Suppressor macrophage treated with lipopolysaccharide for 1 hour (primary cell): ENCODE measurements around the gene APOA1.

Source experiments
- DNase-seq, 3 donors: peaks; one replicate each; pipeline ENCODE4 v3.0.0-alpha.2; 2020 to 2022

APOA1 gene

GRCh38 chr11:116837231-116838091 lies at the start of gene APOA1:
Gene APOA1, minus strand, starts transcription at chr11:116837622. Its CDS starts 235 bp downstream, at chr11:116837387.
- DNase-seq, result no peak

DNA sequence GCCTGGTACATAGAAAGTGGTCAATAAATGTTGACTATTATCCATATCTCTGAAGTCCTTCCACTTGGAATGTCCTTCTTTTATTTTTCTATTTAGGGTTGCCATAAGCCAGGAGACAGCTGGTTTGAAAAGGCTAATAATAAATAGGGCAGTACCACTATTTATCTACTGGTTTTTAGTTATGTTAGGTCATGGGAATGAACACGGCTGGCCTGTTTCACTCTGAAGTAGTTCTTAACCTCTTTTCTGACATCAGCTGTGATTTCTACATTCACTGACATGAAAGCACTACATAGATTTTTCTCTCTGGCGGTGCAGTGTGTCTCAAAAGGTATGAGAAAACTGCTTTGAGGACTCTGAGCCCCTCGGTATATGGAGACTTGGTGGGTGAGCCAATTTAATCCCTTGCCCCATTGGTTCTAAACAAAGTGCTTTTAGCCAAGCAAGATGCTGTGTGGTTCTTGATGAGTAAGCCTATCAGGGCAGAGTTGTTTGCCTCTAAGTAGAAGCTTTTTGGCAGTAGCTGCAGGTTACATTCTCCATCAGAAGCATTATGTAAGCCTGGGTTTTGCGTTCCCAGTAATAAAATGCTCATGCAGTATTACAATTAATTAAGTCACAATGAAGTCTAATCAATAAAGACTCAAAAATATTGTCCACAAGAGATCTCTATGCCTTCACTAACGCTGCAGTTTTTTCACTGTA lies 48.7 kb upstream of the APOA1 start:
- no peak for DNase-seq

GRCh38 chr11:116882386-116882785 lies 45.0 kb upstream of the APOA1 start:
- DNase-seq, result no peak

GRCh38 chr11:116881143-116881542 lies 43.7 kb upstream of the APOA1 start:
- DNase-seq, result no peak

GRCh38 chr11:116879800-116880625 lies 42.6 kb upstream of the APOA1 start:
- DNase-seq, result peak; percentile 64 to 83 (median 76)

DNA sequence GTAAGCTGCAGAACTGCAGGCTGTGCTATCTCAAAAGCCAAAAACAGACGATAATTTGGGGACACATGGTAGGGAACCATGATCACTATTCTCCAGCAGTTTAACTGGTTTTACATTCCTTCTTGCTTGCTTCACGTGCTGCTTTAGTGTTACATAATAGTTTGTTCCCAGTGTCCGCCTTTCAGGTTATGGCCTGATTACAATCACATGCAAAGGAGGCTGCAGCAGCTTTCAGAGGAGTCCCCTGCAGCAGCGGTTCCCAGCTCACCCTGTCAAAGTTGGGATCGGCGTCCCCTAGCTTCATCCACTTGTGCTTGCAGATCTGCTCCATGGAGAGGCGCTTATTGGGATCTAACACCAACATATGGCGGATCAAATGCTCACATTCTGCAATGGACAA lies 39.2 kb upstream of the APOA1 start:
- no peak for DNase-seq

- DNase-seq, result no peak
Observed at GRCh38 chr11:116875194-116875593, 37.8 kb upstream of the APOA1 start.

- DNase-seq, result no peak
Observed at GRCh38 chr11:116874251-116874650, 36.8 kb upstream of the APOA1 start.

- DNase-seq, result no peak
Observed at GRCh38 chr11:116873381-116873780, 36.0 kb upstream of the APOA1 start.

- peak; percentile 39 to 64 (median 61) for DNase-seq
Observed at GRCh38 chr11:116871248-116871647, 33.8 kb upstream of the APOA1 start.

DNA sequence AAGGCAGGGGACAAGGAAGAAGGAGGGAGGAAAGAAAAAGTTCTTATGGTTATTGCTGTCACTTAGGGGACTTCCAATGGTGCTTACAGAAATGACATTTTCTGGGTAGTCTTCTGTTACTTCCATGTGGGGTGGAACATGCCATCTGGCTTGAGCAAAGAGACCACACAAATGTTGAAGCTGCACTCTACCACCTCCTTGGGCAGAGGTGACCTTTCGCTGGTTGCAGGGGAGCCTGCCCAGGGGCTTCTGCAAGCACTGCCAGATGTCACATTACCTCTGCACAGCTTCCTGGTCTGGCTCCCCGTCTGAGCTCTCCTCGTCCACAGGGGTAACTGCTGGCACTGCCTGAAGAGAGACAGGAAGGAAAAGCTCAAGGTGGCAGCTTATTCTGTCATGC lies 32.6 kb upstream of the APOA1 start:
- DNase-seq, result no peak

DNA sequence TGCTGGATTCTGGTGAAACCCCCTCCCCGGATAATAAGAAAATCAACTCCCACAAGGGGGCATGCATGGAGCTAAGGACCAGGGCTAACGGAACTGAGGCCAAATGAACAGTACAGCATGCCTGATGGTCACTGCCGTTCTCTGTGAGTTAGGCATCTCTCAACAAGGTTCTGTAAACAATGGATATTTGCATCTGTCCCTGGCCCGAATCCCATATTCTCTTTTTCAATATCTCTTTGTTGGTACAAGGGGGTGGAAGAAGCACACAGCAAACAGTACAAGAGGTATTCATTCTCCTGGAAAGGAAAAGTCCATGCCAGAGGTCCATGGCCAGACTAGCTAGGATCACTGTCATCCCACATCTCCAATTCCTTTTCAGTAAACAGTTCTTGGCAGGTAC lies 32.2 kb upstream of the APOA1 start:
- no peak for DNase-seq

GRCh38 chr11:116868066-116868465 lies 30.6 kb upstream of the APOA1 start:
- DNase-seq, result no peak

GRCh38 chr11:116867619-116868018 lies 30.2 kb upstream of the APOA1 start:
- DNase-seq, result no peak

- no peak for DNase-seq
Observed at GRCh38 chr11:116866804-116867455, 29.5 kb upstream of the APOA1 start.

- no peak for DNase-seq
Observed at GRCh38 chr11:116865696-116866095, 28.3 kb upstream of the APOA1 start.

- DNase-seq, result no peak
Observed at GRCh38 chr11:116864531-116864930, 27.1 kb upstream of the APOA1 start.

GRCh38 chr11:116862951-116863350 lies 25.5 kb upstream of the APOA1 start:
- DNase-seq, result no peak

GRCh38 chr11:116862185-116862584 lies 24.8 kb upstream of the APOA1 start:
- DNase-seq, result no peak

DNA sequence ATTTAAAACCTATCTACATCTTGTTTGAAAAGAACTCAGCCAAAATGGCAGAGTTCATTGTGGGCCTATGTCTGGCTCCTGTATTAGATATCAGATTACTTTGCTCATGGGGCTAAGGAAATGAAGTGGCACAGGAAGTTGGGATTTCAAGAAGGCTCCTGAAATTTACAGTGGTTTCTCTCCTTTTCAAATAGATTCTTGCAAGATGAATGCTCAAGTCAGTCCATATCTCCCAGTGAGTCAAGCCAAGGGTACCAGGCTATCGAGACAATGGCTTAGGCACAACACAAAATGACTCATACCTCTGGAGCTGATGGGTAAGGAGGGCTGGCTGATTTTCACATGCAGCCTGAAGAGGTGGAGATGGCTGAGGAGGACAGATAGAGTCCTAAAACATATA lies 24.1 kb upstream of the APOA1 start:
- no peak for DNase-seq

- no peak for DNase-seq
Observed at GRCh38 chr11:116860303-116860702, 22.9 kb upstream of the APOA1 start.

- no peak for DNase-seq
Observed at GRCh38 chr11:116859175-116859574, 21.8 kb upstream of the APOA1 start.

- no peak for DNase-seq
Observed at GRCh38 chr11:116857936-116858335, 20.5 kb upstream of the APOA1 start.
